Thyroid gland (tissue), 4 donors: ENCODE measurements around the gene SPATA2L.

Source experiments
- POLR2A ChIP-seq, 2 donors: fragments of 450-650 bp; IDR thresholded peaks; one replicate each; pipeline ENCODE4 v1.6.1; 2017; ENCODE audit warnings: antibody characterized with exemption in 2 of 2, mild to moderate bottlenecking in 2 of 2, moderate library complexity in 1 of 2
- TF ChIP-seq, protein P1 (sequence below), 6 experiments: fragments of 200-600 bp in 3 of 6; fragments of 450-650 bp in 3 of 6; sonication (generic) in 3 of 6; IDR thresholded peaks; one replicate each; pipeline ENCODE4 v1.5.1; 2016 to 2019; ENCODE audit warnings: antibody characterized with exemption in 6 of 6, mild to moderate bottlenecking in 2 of 6, inconsistent platforms in 1 of 6, moderate library complexity in 1 of 6

- TF ChIP-seq POLR2A (IDR thresholded peaks at IDR 0.05): no peak
- TF ChIP-seq, protein P1, sequence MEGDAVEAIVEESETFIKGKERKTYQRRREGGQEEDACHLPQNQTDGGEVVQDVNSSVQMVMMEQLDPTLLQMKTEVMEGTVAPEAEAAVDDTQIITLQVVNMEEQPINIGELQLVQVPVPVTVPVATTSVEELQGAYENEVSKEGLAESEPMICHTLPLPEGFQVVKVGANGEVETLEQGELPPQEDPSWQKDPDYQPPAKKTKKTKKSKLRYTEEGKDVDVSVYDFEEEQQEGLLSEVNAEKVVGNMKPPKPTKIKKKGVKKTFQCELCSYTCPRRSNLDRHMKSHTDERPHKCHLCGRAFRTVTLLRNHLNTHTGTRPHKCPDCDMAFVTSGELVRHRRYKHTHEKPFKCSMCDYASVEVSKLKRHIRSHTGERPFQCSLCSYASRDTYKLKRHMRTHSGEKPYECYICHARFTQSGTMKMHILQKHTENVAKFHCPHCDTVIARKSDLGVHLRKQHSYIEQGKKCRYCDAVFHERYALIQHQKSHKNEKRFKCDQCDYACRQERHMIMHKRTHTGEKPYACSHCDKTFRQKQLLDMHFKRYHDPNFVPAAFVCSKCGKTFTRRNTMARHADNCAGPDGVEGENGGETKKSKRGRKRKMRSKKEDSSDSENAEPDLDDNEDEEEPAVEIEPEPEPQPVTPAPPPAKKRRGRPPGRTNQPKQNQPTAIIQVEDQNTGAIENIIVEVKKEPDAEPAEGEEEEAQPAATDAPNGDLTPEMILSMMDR (IDR thresholded peaks at IDR 0.05): no peak
These were observed 31.8 kb downstream of the SPATA2L start for GRCh38 chr16:89669755-89670154.
